ENCODE data around the gene SPOCK1.

DNA sequence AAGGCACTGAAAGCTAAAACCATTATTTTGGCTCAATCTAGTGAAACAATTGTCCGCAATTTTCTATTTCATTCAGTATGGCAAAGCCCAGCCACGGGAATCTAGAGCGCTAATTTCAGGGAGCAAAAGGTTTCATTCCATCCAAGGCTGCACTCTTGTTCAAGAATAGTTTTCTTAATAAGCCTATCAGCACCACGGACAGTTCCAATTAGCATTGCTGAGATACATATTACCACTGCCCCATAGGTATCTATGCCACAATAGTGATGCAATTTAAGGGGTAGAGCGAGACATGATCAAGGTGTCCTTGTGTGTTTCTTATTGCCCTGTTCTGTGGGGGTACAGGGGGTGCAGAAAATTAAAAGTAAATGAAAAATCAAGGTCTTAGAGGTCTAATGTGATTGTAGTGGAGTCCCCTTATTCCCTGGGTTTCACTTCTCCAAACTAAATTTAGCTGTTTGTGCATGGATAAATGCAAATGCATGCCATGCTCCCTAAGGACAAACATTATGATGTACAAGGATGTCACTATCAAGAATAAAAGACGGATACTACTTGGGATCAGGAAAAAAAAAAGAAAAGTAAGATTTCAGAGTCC lies 45.5 kb downstream of the SPOCK1 start:
- TF ChIP-seq, protein P1, sequence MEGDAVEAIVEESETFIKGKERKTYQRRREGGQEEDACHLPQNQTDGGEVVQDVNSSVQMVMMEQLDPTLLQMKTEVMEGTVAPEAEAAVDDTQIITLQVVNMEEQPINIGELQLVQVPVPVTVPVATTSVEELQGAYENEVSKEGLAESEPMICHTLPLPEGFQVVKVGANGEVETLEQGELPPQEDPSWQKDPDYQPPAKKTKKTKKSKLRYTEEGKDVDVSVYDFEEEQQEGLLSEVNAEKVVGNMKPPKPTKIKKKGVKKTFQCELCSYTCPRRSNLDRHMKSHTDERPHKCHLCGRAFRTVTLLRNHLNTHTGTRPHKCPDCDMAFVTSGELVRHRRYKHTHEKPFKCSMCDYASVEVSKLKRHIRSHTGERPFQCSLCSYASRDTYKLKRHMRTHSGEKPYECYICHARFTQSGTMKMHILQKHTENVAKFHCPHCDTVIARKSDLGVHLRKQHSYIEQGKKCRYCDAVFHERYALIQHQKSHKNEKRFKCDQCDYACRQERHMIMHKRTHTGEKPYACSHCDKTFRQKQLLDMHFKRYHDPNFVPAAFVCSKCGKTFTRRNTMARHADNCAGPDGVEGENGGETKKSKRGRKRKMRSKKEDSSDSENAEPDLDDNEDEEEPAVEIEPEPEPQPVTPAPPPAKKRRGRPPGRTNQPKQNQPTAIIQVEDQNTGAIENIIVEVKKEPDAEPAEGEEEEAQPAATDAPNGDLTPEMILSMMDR (IDR thresholded peaks at IDR 0.05), result no peak
- no peak for TF ChIP-seq POLR2A (IDR thresholded peaks at IDR 0.05)
